Measurements from ENCODE around the gene EYS.

The EYS gene

GRCh38 chr6:65075705-65076230 lies 631.3 kb downstream of the EYS start:
- Histone ChIP-seq H3K27me3 (ENCODE audit: insufficient read depth, insufficient read length) (no peaks in the 10 kb centered on the region), H3K4me3 (ENCODE audit: insufficient read length, low read depth) (no peak overlapping the region), H3K9ac (ENCODE audit: insufficient read length, low read depth) (no peak overlapping the region), H3K9me3 (ENCODE audit: insufficient read depth, low read length) (no peaks in the 10 kb centered on the region), H3K4me1 (ENCODE audit: insufficient read depth, insufficient read length) (no peaks in the 10 kb centered on the region), H3K36me3 (ENCODE audit: insufficient read depth, insufficient read length, low read length) (no peaks in the 10 kb centered on the region)
- no peak for DNase-seq (ENCODE audit: low read depth, low spot score)
- no peak for TF ChIP-seq YY1 (IDR thresholded peaks at IDR 0.05; ENCODE audit: insufficient read depth, insufficient read length)
- TF ChIP-seq ZNF274 (IDR thresholded peaks at IDR 0.05; ENCODE audit: low read depth, low read length), result no peak
- no peak for TF ChIP-seq SUZ12 (IDR thresholded peaks at IDR 0.05; ENCODE audit: extremely low read depth, insufficient read depth, insufficient read length)

- DNase-seq (ENCODE audit: low read depth, low spot score), result no peak
- H3K9me3 ChIP-seq (ENCODE audit: insufficient read depth, low read length), result no peaks in the 10 kb centered on the region
- H3K9ac ChIP-seq (ENCODE audit: insufficient read length, low read depth), result no peak overlapping the region
- no peaks in the 10 kb centered on the region for H3K36me3 ChIP-seq (ENCODE audit: insufficient read depth, insufficient read length, low read length)
- no peaks in the 10 kb centered on the region for H3K4me1 ChIP-seq (ENCODE audit: insufficient read depth, insufficient read length)
- TF ChIP-seq ZNF274 (IDR thresholded peaks at IDR 0.05; ENCODE audit: low read depth, low read length), result no peak
- no peak for TF ChIP-seq SUZ12 (IDR thresholded peaks at IDR 0.05; ENCODE audit: extremely low read depth, insufficient read depth, insufficient read length)
- no peak for TF ChIP-seq YY1 (IDR thresholded peaks at IDR 0.05; ENCODE audit: insufficient read depth, insufficient read length)
- H3K27me3 ChIP-seq (ENCODE audit: insufficient read depth, insufficient read length), result no peaks in the 10 kb centered on the region
- no peak overlapping the region for H3K4me3 ChIP-seq (ENCODE audit: insufficient read length, low read depth)
These were observed 634.5 kb downstream of the EYS start for GRCh38 chr6:65072500-65072899.

- Histone ChIP-seq H3K9ac (ENCODE audit: insufficient read length, low read depth) (no peak overlapping the region), H3K27me3 (ENCODE audit: insufficient read depth, insufficient read length) (no peaks in the 10 kb centered on the region), H3K4me3 (ENCODE audit: insufficient read length, low read depth) (no peak overlapping the region), H3K4me1 (ENCODE audit: insufficient read depth, insufficient read length) (no peaks in the 10 kb centered on the region), H3K9me3 (ENCODE audit: insufficient read depth, low read length) (no peaks in the 10 kb centered on the region), H3K36me3 (ENCODE audit: insufficient read depth, insufficient read length, low read length) (no peaks in the 10 kb centered on the region)
- TF ChIP-seq SUZ12 (IDR thresholded peaks at IDR 0.05; ENCODE audit: extremely low read depth, insufficient read depth, insufficient read length) (no peak), ZNF274 (IDR thresholded peaks at IDR 0.05; ENCODE audit: low read depth, low read length) (no peak), YY1 (IDR thresholded peaks at IDR 0.05; ENCODE audit: insufficient read depth, insufficient read length) (no peak)
- DNase-seq (ENCODE audit: low read depth, low spot score), result no peak
These were observed 635.5 kb downstream of the EYS start for GRCh38 chr6:65071480-65071879.

- DNase-seq (ENCODE audit: low read depth, low spot score), result no peak
- Histone ChIP-seq H3K4me1 (ENCODE audit: insufficient read depth, insufficient read length) (no peaks in the 10 kb centered on the region), H3K36me3 (ENCODE audit: insufficient read depth, insufficient read length, low read length) (no peaks in the 10 kb centered on the region), H3K9ac (ENCODE audit: insufficient read length, low read depth) (no peak overlapping the region), H3K9me3 (ENCODE audit: insufficient read depth, low read length) (no peaks in the 10 kb centered on the region), H3K4me3 (ENCODE audit: insufficient read length, low read depth) (no peak overlapping the region), H3K27me3 (ENCODE audit: insufficient read depth, insufficient read length) (no peaks in the 10 kb centered on the region)
- no peak for TF ChIP-seq SUZ12 (IDR thresholded peaks at IDR 0.05; ENCODE audit: extremely low read depth, insufficient read depth, insufficient read length)
- TF ChIP-seq ZNF274 (IDR thresholded peaks at IDR 0.05; ENCODE audit: low read depth, low read length), result no peak
- TF ChIP-seq YY1 (IDR thresholded peaks at IDR 0.05; ENCODE audit: insufficient read depth, insufficient read length), result no peak
These were observed 642.2 kb downstream of the EYS start for GRCh38 chr6:65064844-65065243.

- TF ChIP-seq ZNF274 (IDR thresholded peaks at IDR 0.05; ENCODE audit: low read depth, low read length), result no peak
- H3K36me3 ChIP-seq (ENCODE audit: insufficient read depth, insufficient read length, low read length), result no peaks in the 10 kb centered on the region
- H3K9ac ChIP-seq (ENCODE audit: insufficient read length, low read depth), result no peak overlapping the region
- DNase-seq (ENCODE audit: low read depth, low spot score), result no peak
- no peaks in the 10 kb centered on the region for H3K9me3 ChIP-seq (ENCODE audit: insufficient read depth, low read length)
- no peaks in the 10 kb centered on the region for H3K27me3 ChIP-seq (ENCODE audit: insufficient read depth, insufficient read length)
- no peaks in the 10 kb centered on the region for H3K4me1 ChIP-seq (ENCODE audit: insufficient read depth, insufficient read length)
- no peak overlapping the region for H3K4me3 ChIP-seq (ENCODE audit: insufficient read length, low read depth)
These were observed 647.5 kb downstream of the EYS start for GRCh38 chr6:65059568-65059967.

- no peaks in the 10 kb centered on the region for H3K4me1 ChIP-seq (ENCODE audit: insufficient read depth, insufficient read length)
- TF ChIP-seq SUZ12 (IDR thresholded peaks at IDR 0.05; ENCODE audit: extremely low read depth, insufficient read depth, insufficient read length) (no peak), ZNF274 (IDR thresholded peaks at IDR 0.05; ENCODE audit: low read depth, low read length) (no peak), YY1 (IDR thresholded peaks at IDR 0.05; ENCODE audit: insufficient read depth, insufficient read length) (no peak)
- no peak for DNase-seq (ENCODE audit: low read depth, low spot score)
- H3K27me3 ChIP-seq (ENCODE audit: insufficient read depth, insufficient read length), result no peaks in the 10 kb centered on the region
- no peak overlapping the region for H3K9ac ChIP-seq (ENCODE audit: insufficient read length, low read depth)
- H3K4me3 ChIP-seq (ENCODE audit: insufficient read length, low read depth), result no peak overlapping the region
- no peaks in the 10 kb centered on the region for H3K36me3 ChIP-seq (ENCODE audit: insufficient read depth, insufficient read length, low read length)
- H3K9me3 ChIP-seq (ENCODE audit: insufficient read depth, low read length), result no peaks in the 10 kb centered on the region
These were observed 651.5 kb downstream of the EYS start for GRCh38 chr6:65055545-65055944.

- Histone ChIP-seq H3K9ac (ENCODE audit: insufficient read length, low read depth) (no peak overlapping the region), H3K4me1 (ENCODE audit: insufficient read depth, insufficient read length) (no peaks in the 10 kb centered on the region), H3K36me3 (ENCODE audit: insufficient read depth, insufficient read length, low read length) (no peaks in the 10 kb centered on the region), H3K27me3 (ENCODE audit: insufficient read depth, insufficient read length) (no peaks in the 10 kb centered on the region), H3K4me3 (ENCODE audit: insufficient read length, low read depth) (no peak overlapping the region), H3K9me3 (ENCODE audit: insufficient read depth, low read length) (no peaks in the 10 kb centered on the region)
- no peak for DNase-seq (ENCODE audit: low read depth, low spot score)
- TF ChIP-seq ZNF274 (IDR thresholded peaks at IDR 0.05; ENCODE audit: low read depth, low read length) (no peak), YY1 (IDR thresholded peaks at IDR 0.05; ENCODE audit: insufficient read depth, insufficient read length) (no peak)
These were observed 654.4 kb downstream of the EYS start for GRCh38 chr6:65052626-65053025.

GRCh38 chr6:65045801-65046200 lies 661.2 kb downstream of the EYS start:
- Histone ChIP-seq H3K36me3 (ENCODE audit: insufficient read depth, insufficient read length, low read length) (no peaks in the 10 kb centered on the region), H3K9me3 (ENCODE audit: insufficient read depth, low read length) (no peaks in the 10 kb centered on the region), H3K4me1 (ENCODE audit: insufficient read depth, insufficient read length) (no peaks in the 10 kb centered on the region), H3K9ac (ENCODE audit: insufficient read length, low read depth) (no peak overlapping the region), H3K4me3 (ENCODE audit: insufficient read length, low read depth) (no peak overlapping the region), H3K27me3 (ENCODE audit: insufficient read depth, insufficient read length) (no peaks in the 10 kb centered on the region)
- no peak for DNase-seq (ENCODE audit: low read depth, low spot score)
- TF ChIP-seq YY1 (IDR thresholded peaks at IDR 0.05; ENCODE audit: insufficient read depth, insufficient read length), result no peak
- no peak for TF ChIP-seq ZNF274 (IDR thresholded peaks at IDR 0.05; ENCODE audit: low read depth, low read length)
- no peak for TF ChIP-seq SUZ12 (IDR thresholded peaks at IDR 0.05; ENCODE audit: extremely low read depth, insufficient read depth, insufficient read length)
